ENCODE measurements around the gene SEC24B. TPM values are rescaled to one million over a fixed set of nuclear protein-coding genes. Genes with fewer than 3 reads are reported as not detected.
"Not testable (repeated sequence)": the region's sequence is repeated elsewhere in the genome, so short reads cannot be mapped to it uniquely, and the experiment has no call there.

SEC24B gene
- total RNA-seq, 2 donors from 2014 or later: 29.5 to 29.9 TPM

DNA sequence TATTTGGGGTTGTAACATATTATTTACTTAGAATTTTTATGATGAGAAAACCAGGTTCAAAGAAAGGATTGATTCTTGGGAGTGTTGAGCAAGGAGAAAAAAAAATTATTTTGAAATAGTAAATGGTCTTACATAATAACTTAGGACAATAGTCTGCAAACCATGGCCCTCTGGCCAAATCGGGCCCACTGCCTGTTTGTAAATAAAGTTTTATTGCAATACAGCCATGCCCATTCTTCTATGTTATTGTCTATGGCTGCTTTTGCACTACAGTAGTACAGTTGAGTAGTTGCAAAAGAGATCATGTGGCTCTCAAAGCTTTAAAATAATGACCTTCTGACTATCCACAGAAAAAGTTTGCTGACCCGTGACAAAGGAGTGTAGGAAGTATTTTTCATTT, 63.3 kb downstream of the SEC24B start:
- no peaks in the 10 kb centered on the region for H3K27me3 Mint-ChIP-seq
- no peaks in the 10 kb centered on the region for H3K9me3 Mint-ChIP-seq
- no peak overlapping the region for H3K4me3 Mint-ChIP-seq
- no peak overlapping the region for H3K27ac Mint-ChIP-seq
- ATAC-seq: no peak
- DNase-seq (ENCODE audit: low spot score): no peak
- H3K4me1 Mint-ChIP-seq (ENCODE audit: low read depth in 2 of 2): peaks cover 0 to under 1% of the 10 kb centered on the region in 2 donors
- peaks cover 16% of the 10 kb centered on the region for H3K36me3 Mint-ChIP-seq

DNA sequence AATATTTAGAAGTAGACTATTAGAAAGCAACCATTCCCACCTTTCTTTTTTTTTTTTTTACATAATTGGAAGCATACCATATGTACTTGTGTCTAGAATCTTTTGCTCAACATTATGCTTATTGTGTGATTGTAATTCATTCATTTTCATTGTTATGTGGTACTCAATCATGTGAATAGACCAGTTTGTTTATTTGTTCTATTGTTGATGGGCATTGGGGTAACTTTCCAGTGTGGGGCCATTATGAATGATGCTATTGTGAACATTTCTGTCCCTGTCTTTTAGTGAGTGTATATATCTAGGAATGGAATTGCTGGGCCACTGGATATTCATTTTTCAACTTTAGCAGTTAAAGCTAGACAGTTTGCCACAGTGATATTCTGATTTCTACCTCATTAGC, 63.9 kb downstream of the SEC24B start:
- peaks cover 10% of the 10 kb centered on the region for H3K36me3 Mint-ChIP-seq
- no peaks in the 10 kb centered on the region for H3K27me3 Mint-ChIP-seq
- DNase-seq (ENCODE audit: low spot score) (no peak), ATAC-seq (no peak)
- no peak overlapping the region for H3K4me3 Mint-ChIP-seq
- H3K4me1 Mint-ChIP-seq (ENCODE audit: low read depth in 2 of 2): peaks cover 0 to 3% of the 10 kb centered on the region in 2 donors
- H3K9me3 Mint-ChIP-seq: no peaks in the 10 kb centered on the region
- peak overlapping the region in 1 of 2 donors; percentile 12 for H3K27ac Mint-ChIP-seq

DNA sequence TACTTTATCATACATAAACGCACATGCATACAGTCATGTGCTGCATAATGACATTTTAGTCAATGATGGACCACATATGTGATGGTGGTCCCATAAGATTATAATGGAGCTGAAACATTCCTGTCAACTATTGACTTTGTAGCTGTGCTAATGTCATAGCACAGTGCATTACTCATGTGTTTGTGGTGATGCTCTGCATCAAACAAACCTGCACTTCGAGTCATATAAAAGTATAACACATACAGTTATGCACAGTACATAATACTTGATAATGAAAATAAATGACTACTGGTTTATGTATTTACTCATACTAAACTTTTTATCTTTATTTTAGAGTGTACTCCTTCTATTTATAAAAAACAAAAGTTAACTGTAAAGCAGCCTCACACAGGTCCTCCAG, 65.9 kb downstream of the SEC24B start:
- Mint-ChIP-seq H3K27me3 (no peaks in the 10 kb centered on the region), H3K4me1 (ENCODE audit: low read depth in 2 of 2) (peaks cover 0 to 3% of the 10 kb centered on the region in 2 donors), H3K4me3 (no peak overlapping the region), H3K27ac (no peak overlapping the region), H3K9me3 (no peaks in the 10 kb centered on the region), H3K36me3 (peaks cover 10% of the 10 kb centered on the region)
- DNase-seq (ENCODE audit: low spot score) (no peak), ATAC-seq (no peak)

DNA sequence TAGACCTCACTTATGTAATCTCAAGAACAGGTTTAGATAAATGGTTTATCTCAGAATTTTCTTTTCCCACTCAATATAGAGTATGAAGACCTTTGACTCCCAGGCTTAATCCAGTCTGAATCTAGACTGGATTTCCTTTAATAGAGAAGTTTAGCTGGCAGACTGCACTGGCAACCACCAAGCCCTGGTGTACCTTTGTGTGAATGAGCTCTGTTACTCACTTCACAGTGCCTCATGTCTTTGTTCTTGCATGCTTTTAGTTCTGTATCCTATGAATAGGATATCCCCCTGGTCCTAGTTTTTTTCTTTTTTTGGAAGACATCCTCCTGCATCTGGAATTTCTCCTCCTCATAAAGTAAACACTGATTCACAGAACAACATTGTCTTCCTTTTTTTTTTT, 73.3 kb downstream of the SEC24B start:
- Mint-ChIP-seq H3K27ac (no peak overlapping the region), H3K4me3 (no peak overlapping the region), H3K9me3 (no peaks in the 10 kb centered on the region), H3K27me3 (no peaks in the 10 kb centered on the region), H3K4me1 (ENCODE audit: low read depth in 2 of 2) (peaks cover 0 to 5% of the 10 kb centered on the region in 2 donors), H3K36me3 (peaks cover 7% of the 10 kb centered on the region)
- ATAC-seq (no peak), DNase-seq (ENCODE audit: low spot score) (no peak)

DNA sequence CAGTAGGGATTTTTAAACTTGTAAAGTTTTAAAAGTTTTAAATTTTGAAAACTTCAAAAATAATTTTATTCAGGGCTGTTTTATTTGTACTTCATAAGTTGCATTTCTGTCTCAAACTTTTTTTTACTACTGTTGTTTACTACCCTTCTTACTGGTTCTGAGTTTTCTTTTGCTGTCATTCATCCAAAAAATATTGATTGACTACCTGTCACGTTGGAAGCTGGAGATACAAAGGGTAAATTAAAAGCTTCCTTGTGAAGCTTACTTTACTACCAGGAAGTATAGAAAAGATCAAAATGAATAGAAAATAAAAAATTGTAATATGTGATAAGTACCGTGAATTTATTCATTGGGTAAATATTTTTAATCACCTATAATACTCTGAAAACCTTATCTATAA, 77.1 kb downstream of the SEC24B start:
- DNase-seq (ENCODE audit: low spot score): no peak
- Mint-ChIP-seq H3K4me1 (ENCODE audit: low read depth in 2 of 2) (peaks cover 0 to 3% of the 10 kb centered on the region in 2 donors), H3K9me3 (no peaks in the 10 kb centered on the region), H3K27me3 (no peaks in the 10 kb centered on the region), H3K4me3 (no peak overlapping the region), H3K36me3 (peaks cover 15% of the 10 kb centered on the region), H3K27ac (no peak overlapping the region)
- ATAC-seq: no peak

DNA sequence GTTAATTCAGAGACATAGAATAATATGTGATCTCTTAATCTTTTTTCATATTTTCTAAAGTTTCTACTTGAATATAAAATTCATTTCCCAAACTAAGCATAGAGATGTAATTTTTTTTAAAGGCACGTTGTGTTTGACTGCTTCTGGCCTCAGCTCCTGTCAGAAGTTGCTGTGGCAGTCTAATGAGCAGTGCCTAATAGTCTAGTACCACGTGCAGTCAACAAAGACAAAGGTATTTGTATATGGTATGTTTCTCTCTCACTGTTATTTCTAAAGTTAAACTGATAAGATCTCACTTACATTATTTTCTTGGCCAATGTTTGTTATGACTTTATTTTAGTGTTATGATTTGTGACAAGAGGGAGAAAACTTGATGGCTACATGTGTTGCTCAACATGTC, 77.8 kb downstream of the SEC24B start:
- Mint-ChIP-seq H3K36me3 (peaks cover 15% of the 10 kb centered on the region), H3K4me3 (no peak overlapping the region), H3K27me3 (no peaks in the 10 kb centered on the region), H3K4me1 (ENCODE audit: low read depth in 2 of 2) (peaks cover 0 to 3% of the 10 kb centered on the region in 2 donors), H3K9me3 (no peaks in the 10 kb centered on the region), H3K27ac (no peak overlapping the region)
- ATAC-seq (no peak), DNase-seq (ENCODE audit: low spot score) (no peak)

DNA sequence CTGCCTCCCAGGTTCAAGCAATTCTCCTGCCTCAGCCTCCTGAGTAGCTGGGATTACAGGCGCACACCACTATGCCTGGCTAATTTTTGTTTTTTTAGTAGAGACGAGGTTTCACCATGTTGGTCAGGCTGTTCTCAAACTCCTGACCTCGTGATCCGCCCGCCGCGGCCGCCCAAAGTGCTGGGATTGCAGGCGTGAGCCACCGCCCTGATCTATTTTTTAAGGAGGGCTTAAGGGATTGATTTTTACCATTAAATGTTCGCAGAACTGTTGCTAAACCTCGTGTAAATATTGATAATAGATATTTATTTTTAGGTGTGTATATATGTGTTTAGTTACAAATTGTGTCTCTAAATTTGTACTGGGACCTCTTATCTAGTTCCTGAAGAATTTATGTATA, 79.8 kb downstream of the SEC24B start:
- DNase-seq (ENCODE audit: low spot score); H3K4me1 Mint-ChIP-seq (ENCODE audit: low read depth in 2 of 2); H3K27ac Mint-ChIP-seq; ATAC-seq; H3K9me3 Mint-ChIP-seq; H3K4me3 Mint-ChIP-seq; H3K27me3 Mint-ChIP-seq: not testable (repeated sequence)
- H3K36me3 Mint-ChIP-seq: peaks cover 26% of the 10 kb centered on the region

DNA sequence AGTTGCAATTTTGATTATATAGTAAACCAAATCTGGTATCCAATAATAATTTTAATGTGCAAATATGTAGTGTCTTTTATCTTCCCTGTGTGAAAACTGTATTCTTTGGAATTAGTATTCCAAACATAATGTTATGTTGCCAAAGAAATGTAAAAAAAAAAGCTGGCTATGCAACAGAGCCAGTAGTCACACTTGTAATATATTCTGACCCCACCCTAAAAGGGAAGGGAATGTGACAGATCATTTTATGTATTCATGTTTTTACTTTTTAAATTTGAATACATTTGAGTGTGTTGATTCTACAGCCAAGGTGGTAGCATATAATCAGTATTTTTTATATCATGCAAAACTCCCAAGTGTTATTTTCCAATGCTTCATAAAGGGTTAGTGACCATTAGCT, 98.6 kb downstream of the SEC24B start:
- ATAC-seq (no peak), DNase-seq (ENCODE audit: low spot score) (no peak)
- no peak overlapping the region for H3K4me3 Mint-ChIP-seq

DNA sequence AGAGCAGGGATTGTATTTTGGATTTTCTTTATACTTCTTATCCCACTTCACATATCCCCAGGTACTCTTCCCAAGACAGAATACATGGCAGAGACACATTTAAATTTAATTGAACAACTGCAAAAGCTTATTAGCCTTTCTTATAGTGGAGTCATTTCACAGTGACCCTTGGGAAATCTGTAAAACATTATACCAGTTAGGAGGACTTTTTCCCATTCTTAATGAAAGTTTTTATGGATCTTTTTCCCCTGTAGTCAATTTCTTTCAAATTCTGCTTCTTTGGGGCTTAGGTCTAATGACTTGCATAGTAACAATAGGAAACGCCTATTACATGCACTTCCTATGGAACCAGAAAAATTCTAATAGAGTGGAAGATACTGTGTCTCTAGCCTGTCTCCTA, 111.8 kb downstream of the SEC24B start:
- no peaks in the 10 kb centered on the region for H3K9me3 Mint-ChIP-seq
- no peak overlapping the region for H3K4me3 Mint-ChIP-seq
- H3K27me3 Mint-ChIP-seq: no peaks in the 10 kb centered on the region
- no peak for ATAC-seq
- H3K27ac Mint-ChIP-seq: no peak overlapping the region
- DNase-seq (ENCODE audit: low spot score): no peak
- H3K4me1 Mint-ChIP-seq (ENCODE audit: low read depth in 2 of 2): peaks cover 6 to 10% of the 10 kb centered on the region in 2 donors
- peaks cover 10% of the 10 kb centered on the region for H3K36me3 Mint-ChIP-seq

More for the DNA sequence above, 98.6 kb downstream of the SEC24B start:
- Mint-ChIP-seq H3K9me3 (no peaks in the 10 kb centered on the region), H3K27ac (no peak overlapping the region), H3K4me1 (ENCODE audit: low read depth in 2 of 2) (no peaks in the 10 kb centered on the region), H3K27me3 (no peaks in the 10 kb centered on the region), H3K36me3 (peaks cover 24% of the 10 kb centered on the region)

DNA sequence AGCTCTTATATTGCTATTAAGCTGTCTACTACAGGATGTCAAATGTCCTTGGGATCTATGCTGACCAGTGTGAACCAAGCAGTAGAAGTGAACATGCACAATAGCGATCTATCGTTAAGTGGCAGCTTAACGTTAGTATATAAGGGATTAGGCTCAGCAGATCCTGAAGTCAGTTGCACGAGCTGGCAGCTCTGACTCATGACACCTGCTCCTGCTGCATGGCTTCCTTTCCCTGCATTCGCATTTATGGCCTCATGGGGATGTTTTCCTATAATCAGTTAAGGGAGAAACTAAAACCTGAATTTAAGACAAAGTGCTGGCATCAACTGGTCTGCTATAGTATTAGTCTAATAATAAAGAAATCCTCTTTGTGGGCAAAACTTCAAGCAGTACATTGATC, 113.8 kb downstream of the SEC24B start:
- peaks cover 6% of the 10 kb centered on the region for H3K36me3 Mint-ChIP-seq
- no peak overlapping the region for H3K27ac Mint-ChIP-seq
- H3K27me3 Mint-ChIP-seq: no peaks in the 10 kb centered on the region
- DNase-seq (ENCODE audit: low spot score) (no peak), ATAC-seq (no peak)
- no peaks in the 10 kb centered on the region for H3K9me3 Mint-ChIP-seq
- peaks cover 6 to 10% of the 10 kb centered on the region in 2 donors for H3K4me1 Mint-ChIP-seq (ENCODE audit: low read depth in 2 of 2)
- no peak overlapping the region for H3K4me3 Mint-ChIP-seq

DNA sequence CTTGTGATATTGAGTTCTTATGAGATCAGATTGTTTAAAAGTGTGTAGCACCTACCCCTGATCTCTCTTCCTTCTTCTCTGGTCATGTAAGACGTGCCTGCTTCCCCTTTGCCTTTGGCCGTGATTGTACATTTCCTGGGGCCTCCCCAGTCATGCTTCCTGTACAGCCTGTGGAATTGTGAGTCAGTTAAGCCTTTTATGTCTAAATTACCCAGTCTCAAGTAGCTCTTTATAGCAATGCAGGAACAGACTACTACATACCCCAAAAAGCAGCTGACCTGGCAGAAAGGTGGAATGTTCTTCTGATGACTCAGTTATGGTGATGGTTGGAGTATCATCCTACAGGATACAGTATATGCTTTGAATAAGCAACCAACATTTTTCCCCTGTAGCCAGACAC, 115.0 kb downstream of the SEC24B start:
- Mint-ChIP-seq H3K27ac (peak overlapping the region in 1 of 2 donors; percentile 24), H3K4me3 (no peak overlapping the region), H3K4me1 (ENCODE audit: low read depth in 2 of 2) (peaks cover 6 to 10% of the 10 kb centered on the region in 2 donors), H3K27me3 (no peaks in the 10 kb centered on the region), H3K36me3 (no peaks in the 10 kb centered on the region), H3K9me3 (no peaks in the 10 kb centered on the region)
- DNase-seq (ENCODE audit: low spot score): no peak
- ATAC-seq: peak in 1 of 2 donors; percentile 33

DNA sequence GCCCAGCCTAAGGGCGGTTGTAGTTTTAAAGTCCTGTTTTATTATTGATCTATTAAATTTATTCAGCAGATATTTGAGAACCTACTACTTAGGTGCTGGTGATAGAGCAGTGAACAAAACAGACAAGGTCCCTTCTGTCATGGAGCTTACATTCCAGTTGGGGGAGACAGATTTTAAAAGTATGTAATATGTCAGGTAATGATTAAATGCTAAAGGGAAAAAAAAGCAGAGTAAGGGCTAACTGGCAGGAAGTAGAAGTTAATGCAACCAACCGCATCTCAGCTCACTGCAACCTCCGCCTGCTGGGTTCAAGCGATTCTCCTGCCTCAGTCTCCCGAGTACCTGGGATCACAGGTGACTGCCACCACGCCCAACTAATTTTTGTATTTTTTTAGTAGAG, 118.6 kb downstream of the SEC24B start:
- Mint-ChIP-seq H3K9me3 (no peaks in the 10 kb centered on the region), H3K36me3 (no peaks in the 10 kb centered on the region), H3K4me3 (no peak overlapping the region), H3K27me3 (no peaks in the 10 kb centered on the region), H3K4me1 (ENCODE audit: low read depth in 2 of 2) (peaks cover 6 to 10% of the 10 kb centered on the region in 2 donors), H3K27ac (no peak overlapping the region)
- no peak for ATAC-seq
- no peak for DNase-seq (ENCODE audit: low spot score)

DNA sequence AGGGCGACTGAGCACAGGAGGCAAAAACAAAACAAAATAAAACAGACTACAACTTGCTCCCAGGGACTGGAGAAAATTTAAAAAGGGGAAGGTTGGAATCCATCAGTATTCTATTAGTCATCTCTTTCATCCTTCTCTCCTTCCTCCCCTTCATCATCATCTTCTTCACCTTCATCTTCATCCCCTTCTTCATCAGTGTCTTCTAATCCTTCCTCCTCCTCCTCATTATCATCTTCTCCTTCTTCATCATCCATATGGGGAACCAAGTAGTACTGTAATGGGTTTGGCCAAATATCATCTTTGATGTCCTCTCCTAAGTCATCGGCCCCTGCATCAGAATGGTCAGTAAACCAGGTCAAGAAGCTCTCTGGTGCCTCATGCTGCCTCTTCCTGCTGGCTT, 119.5 kb downstream of the SEC24B start:
- Mint-ChIP-seq H3K36me3 (no peaks in the 10 kb centered on the region), H3K9me3 (no peaks in the 10 kb centered on the region), H3K27me3 (no peaks in the 10 kb centered on the region), H3K27ac (no peak overlapping the region), H3K4me1 (ENCODE audit: low read depth in 2 of 2) (peaks cover 6% of the 10 kb centered on the region in 2 donors), H3K4me3 (no peak overlapping the region)
- ATAC-seq (no peak), DNase-seq (ENCODE audit: low spot score) (no peak)

DNA sequence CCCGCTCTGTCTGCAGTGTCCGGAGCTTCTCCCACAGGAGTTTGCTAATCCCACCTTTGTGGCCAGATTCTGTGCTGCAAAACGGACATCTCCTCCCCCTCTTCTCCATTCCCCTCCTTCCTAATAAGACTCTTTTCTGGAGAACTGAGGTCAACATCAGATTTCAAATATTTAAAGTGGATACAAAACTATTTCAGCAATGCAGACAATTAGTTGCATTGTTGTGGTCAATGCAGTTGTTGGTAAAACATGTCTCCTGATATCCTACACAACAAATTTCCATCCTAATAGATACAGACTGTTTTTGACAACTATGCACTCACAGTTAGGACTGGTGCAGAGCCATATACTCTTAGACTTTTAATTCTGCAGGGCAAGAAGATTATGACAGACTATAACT, 121.4 kb downstream of the SEC24B start:
- no peaks in the 10 kb centered on the region for H3K4me1 Mint-ChIP-seq (ENCODE audit: low read depth in 2 of 2)
- DNase-seq (ENCODE audit: low spot score) (no peak), ATAC-seq (no peak)
- no peak overlapping the region for H3K4me3 Mint-ChIP-seq
- H3K27ac Mint-ChIP-seq: no peak overlapping the region
- no peaks in the 10 kb centered on the region for H3K36me3 Mint-ChIP-seq
- H3K9me3 Mint-ChIP-seq: no peaks in the 10 kb centered on the region
- no peaks in the 10 kb centered on the region for H3K27me3 Mint-ChIP-seq

DNA sequence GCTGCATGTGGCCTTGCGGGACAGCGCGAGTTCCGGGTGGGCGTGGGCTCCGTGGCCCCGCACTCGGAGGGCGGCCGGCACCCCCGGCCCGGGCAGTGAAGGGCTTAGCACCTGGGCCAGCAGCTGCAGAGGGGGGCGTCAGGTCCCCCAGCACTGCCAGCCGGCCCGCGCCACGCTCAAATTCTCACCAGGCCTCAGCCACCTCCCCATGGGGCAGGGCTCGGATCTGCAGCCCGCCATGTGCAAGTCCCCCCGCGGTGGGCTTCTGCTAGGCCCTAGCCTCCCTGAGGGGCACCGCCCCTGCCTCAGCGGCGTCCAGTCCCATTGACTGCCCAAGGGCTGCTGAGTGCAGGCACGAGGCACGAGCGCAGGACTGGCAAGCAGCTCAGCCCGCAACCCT, 123.8 kb downstream of the SEC24B start:
- H3K4me1 Mint-ChIP-seq (ENCODE audit: low read depth in 2 of 2): peaks cover 11 to 16% of the 10 kb centered on the region in 2 donors
- H3K4me3 Mint-ChIP-seq: no peak overlapping the region
- DNase-seq (ENCODE audit: low spot score) (no peak), ATAC-seq (no peak)
- H3K36me3 Mint-ChIP-seq: no peaks in the 10 kb centered on the region
- H3K9me3 Mint-ChIP-seq: no peaks in the 10 kb centered on the region
- H3K27ac Mint-ChIP-seq: no peak overlapping the region
- H3K27me3 Mint-ChIP-seq: no peaks in the 10 kb centered on the region

All from natural killer cell treated with Interleukin-12 subunit alpha and Interleukin-12 subunit beta and Interleukin-15 and Interleukin-18, amount 100 ng/mL, for 72 hours (primary cell).